Suprapubic skin (tissue), 4 donors: ENCODE data around the gene CENPX.

Experiments
- CTCF ChIP-seq, 2 donors: fragments of 200-600 bp in 1 of 2; fragments of 450-650 bp in 1 of 2; sonication (generic) in 1 of 2; IDR thresholded peaks; one replicate each; pipeline ENCODE4 v1.5.1; 2016 to 2019; ENCODE audit warnings: antibody characterized with exemption in 2 of 2, mild to moderate bottlenecking in 1 of 2, moderate library complexity in 1 of 2
- POLR2A ChIP-seq, 2 donors: fragments of 450-650 bp; IDR thresholded peaks; one replicate each; pipeline ENCODE4 v1.6.1; 2017; ENCODE audit warnings: antibody characterized with exemption in 2 of 2, mild to moderate bottlenecking in 2 of 2, moderate library complexity in 2 of 2
- POLR2AphosphoS5 ChIP-seq, 3 donors: sonication (generic); formaldehyde crosslinking; IDR thresholded peaks; one replicate each; pipeline ENCODE4 v1.6.1; 2017; ENCODE audit warnings: antibody characterized with exemption in 3 of 3

GRCh38 chr17:82014971-82015310 lies 7.7 kb downstream of the CENPX start:
- no peak for TF ChIP-seq CTCF (IDR thresholded peaks at IDR 0.05)
- no peak for TF ChIP-seq POLR2A (IDR thresholded peaks at IDR 0.05)
- TF ChIP-seq POLR2AphosphoS5 (IDR thresholded peaks at IDR 0.05), result no peak
